GM12892 (cell line): ENCODE results near the gene DCST1.

Experiments
- POLR2A ChIP-seq: IDR thresholded peaks from 2 replicates; pipeline ENCODE4 v1.6.1; 2011; ENCODE audit warnings: low read depth, low read length, control low read depth
- POLR2AphosphoS5 ChIP-seq: IDR thresholded peaks from 2 replicates; pipeline ENCODE4 v1.6.1; 2011; ENCODE audit warnings: low read depth, low read length, control low read depth
- TAF1 ChIP-seq: IDR thresholded peaks from 2 replicates; pipeline ENCODE4 v1.6.1; 2011; ENCODE audit warnings: low read depth, mild to moderate bottlenecking, control low read depth, low read length, borderline replicate concordance

GRCh38 chr1:154992721-154993571, 40.7 kb upstream of the DCST1 start:
- TF ChIP-seq POLR2AphosphoS5 (no peak), POLR2A (no peak), TAF1 (no peak)
